ENCODE data around the gene WDR89.
A peak's percentile ranks its signal among the peaks of the same experiment; 100 is the strongest.

DNA sequence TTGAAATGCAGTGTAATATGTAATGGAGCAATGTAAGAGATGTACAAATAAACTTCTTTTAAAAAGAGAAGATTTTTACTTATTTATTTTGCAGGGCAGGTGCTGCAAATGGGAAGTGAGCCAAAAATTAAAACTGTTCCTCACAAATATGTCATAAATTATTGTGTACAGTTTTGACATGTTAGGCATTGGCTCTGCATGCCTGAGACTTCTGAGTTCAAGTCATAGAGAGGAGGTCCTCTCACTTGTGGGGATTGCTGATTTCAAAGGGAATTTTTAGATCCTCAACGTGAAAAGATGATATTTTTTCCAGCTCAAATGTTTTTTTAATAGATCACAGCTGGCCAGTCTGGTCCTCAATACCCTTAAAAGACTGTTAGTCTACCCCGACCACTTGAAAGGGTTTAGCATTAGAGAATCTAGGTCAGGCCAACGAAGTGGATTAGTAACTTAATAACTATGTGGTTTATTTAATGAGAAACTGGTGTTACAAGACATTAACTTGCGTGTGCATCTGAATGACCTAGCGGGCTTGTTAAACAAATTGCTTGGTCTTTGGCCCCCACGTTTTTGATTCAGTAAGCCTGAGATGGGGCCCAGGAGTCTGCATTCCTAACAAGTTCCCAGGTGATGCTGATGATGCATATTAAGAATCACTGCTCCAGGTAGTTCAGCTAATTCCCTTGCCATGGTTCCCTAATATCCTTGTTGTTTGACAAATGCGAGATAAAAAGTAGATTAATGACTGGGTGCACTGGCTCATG, 30.9 kb upstream of the WDR89 start:
- TF ChIP-seq, protein P1, sequence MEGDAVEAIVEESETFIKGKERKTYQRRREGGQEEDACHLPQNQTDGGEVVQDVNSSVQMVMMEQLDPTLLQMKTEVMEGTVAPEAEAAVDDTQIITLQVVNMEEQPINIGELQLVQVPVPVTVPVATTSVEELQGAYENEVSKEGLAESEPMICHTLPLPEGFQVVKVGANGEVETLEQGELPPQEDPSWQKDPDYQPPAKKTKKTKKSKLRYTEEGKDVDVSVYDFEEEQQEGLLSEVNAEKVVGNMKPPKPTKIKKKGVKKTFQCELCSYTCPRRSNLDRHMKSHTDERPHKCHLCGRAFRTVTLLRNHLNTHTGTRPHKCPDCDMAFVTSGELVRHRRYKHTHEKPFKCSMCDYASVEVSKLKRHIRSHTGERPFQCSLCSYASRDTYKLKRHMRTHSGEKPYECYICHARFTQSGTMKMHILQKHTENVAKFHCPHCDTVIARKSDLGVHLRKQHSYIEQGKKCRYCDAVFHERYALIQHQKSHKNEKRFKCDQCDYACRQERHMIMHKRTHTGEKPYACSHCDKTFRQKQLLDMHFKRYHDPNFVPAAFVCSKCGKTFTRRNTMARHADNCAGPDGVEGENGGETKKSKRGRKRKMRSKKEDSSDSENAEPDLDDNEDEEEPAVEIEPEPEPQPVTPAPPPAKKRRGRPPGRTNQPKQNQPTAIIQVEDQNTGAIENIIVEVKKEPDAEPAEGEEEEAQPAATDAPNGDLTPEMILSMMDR (IDR thresholded peaks at IDR 0.05) = peak in 1 of 7 experiments; percentile 8
- no peak for TF ChIP-seq POLR2A (IDR thresholded peaks at IDR 0.05)

All from body of pancreas (tissue), 4 donors.